H1 (cell line): Measurements from ENCODE around the gene CFAP92. TPM values are rescaled to one million over a fixed set of nuclear protein-coding genes. Genes with fewer than 3 reads are reported as not detected.
A peak's percentile ranks its signal among the peaks of the same experiment; 100 is the strongest.

Experiments used
- CTCF ChIA-PET: fragments of 300-600 bp; sonication (Branson Sonifier 250); formaldehyde crosslinking; loops from one replicate; lab custom pipeline; 2021; ENCODE audit not compliant: partially characterized antibody; lab: Charles Lee
- POLR2A ChIA-PET: fragments of 300-600 bp; sonication (Branson Sonifier 250); formaldehyde crosslinking; loops from one replicate; lab custom pipeline; 2021; ENCODE audit warnings: inconsistent platforms; ENCODE audit not compliant: partially characterized antibody; lab: Charles Lee
- DNase-seq, 2 experiments: peaks; one replicate each; pipeline versions ENCODE4 v3.0.0 to v3.0.0-alpha.2; 2010 to 2022; ENCODE audit warnings: low spot score in 2 of 2, low read depth in 1 of 2, mixed read lengths in 1 of 2
- FAIRE-seq: peaks from 2 replicates; lab custom pipeline; 2011; peaks lifted over from hg19 to GRCh38; lab: Jason Lieb, UNC
- H2AFZ ChIP-seq: 2 replicates; pipeline ENCODE4 v1.8.1; 2012; ENCODE audit warnings: low read length, inconsistent platforms
- H2AK5ac ChIP-seq: 2 replicates; pipeline ENCODE4 v1.6.1; 2013; ENCODE audit warnings: low read depth, low read length
- H2BK120ac ChIP-seq: replicated peaks from 2 replicates; pipeline ENCODE3; 2013; ENCODE audit warnings: low read depth, low read length, inconsistent platforms
- H2BK12ac ChIP-seq: 2 replicates; pipeline ENCODE4 v1.6.1; 2013; ENCODE audit warnings: low read depth, low read length
- H2BK15ac ChIP-seq: 2 replicates; pipeline ENCODE4 v1.6.1; 2013; ENCODE audit warnings: low read length
- H2BK20ac ChIP-seq: 2 replicates; pipeline ENCODE4 v1.6.1; 2013; ENCODE audit warnings: low read length
- H2BK5ac ChIP-seq: 2 replicates; pipeline ENCODE4 v1.6.1; 2013; ENCODE audit warnings: low read depth, low read length
- H3K14ac ChIP-seq: 2 replicates; pipeline ENCODE4 v1.6.1; 2013; ENCODE audit warnings: inconsistent platforms; ENCODE audit not compliant: insufficient read length
- H3K18ac ChIP-seq: 2 replicates; pipeline ENCODE4 v1.6.1; 2013; ENCODE audit warnings: low read length; ENCODE audit errors: extremely low read depth
- H3K23ac ChIP-seq: 2 replicates; pipeline ENCODE4 v1.6.1; 2013; ENCODE audit warnings: inconsistent platforms; ENCODE audit not compliant: insufficient read length
- H3K23me2 ChIP-seq: 2 replicates; pipeline ENCODE4 v1.6.1; 2013; ENCODE audit warnings: low read depth, low read length
- H3K27ac ChIP-seq: 2 replicates; pipeline ENCODE4 v1.6.1; 2011; ENCODE audit warnings: low read depth, low read length, inconsistent platforms
- H3K27me3 ChIP-seq, 4 experiments: replicated peaks in 1 of 4; 1 replicate in 1 of 4; 2 replicates in 3 of 4; pipeline versions ENCODE4 v1.6.1 to v1.8.1; 2011 to 2013; ENCODE audit warnings: low read length in 3 of 4, mild to moderate bottlenecking in 3 of 4, inconsistent platforms in 2 of 4, mixed read lengths in 2 of 4, moderate library complexity in 1 of 4; ENCODE audit not compliant: control insufficient read depth in 3 of 4, insufficient read depth in 3 of 4; ENCODE audit errors: extremely low read depth in 1 of 4
- H3K36me3 ChIP-seq, 4 experiments: 2 replicates each; pipeline versions ENCODE4 v1.6.1 to v1.8.1; 2011 to 2013; ENCODE audit warnings: mild to moderate bottlenecking in 4 of 4, low read length in 3 of 4, moderate library complexity in 2 of 4, control low read depth in 1 of 4, inconsistent platforms in 1 of 4; ENCODE audit not compliant: insufficient read depth in 4 of 4, control insufficient read depth in 2 of 4
- H3K4ac ChIP-seq: replicated peaks from 2 replicates; pipeline ENCODE3; 2013; ENCODE audit warnings: low read length, low read depth, mixed read lengths, inconsistent platforms; ENCODE audit not compliant: insufficient read length
- H3K4me1 ChIP-seq, 4 experiments: replicated peaks in 1 of 4; 1 replicate in 1 of 4; 2 replicates in 3 of 4; pipeline versions ENCODE4 v1.6.1 to v1.8.1; 2011 to 2013; ENCODE audit warnings: low read length in 3 of 4, inconsistent platforms in 2 of 4, mixed read lengths in 1 of 4; ENCODE audit not compliant: insufficient read depth in 4 of 4, control insufficient read depth in 3 of 4
- H3K4me2 ChIP-seq, 2 experiments: 2 replicates each; pipeline versions ENCODE4 v1.6.1 to v1.8.1; 2011 to 2013; ENCODE audit warnings: low read depth in 2 of 2, low read length in 2 of 2, control low read depth in 1 of 2, inconsistent platforms in 1 of 2, mild to moderate bottlenecking in 1 of 2; ENCODE audit not compliant: insufficient read depth in 1 of 2
- H3K4me3 ChIP-seq, 4 experiments: fragments of 200-600, 300-600 bp in 1 of 4; sonication (generic), shearing (Covaris generic), sonication (Bioruptor Twin) in 1 of 4; 2 replicates each; pipeline versions ENCODE4 v1.5.1 to v1.8.1; 2011 to 2016; ENCODE audit warnings: low read length in 4 of 4, low read depth in 3 of 4, control low read depth in 2 of 4, inconsistent platforms in 2 of 4, mild to moderate bottlenecking in 2 of 4, mixed read lengths in 1 of 4, moderate library complexity in 1 of 4; ENCODE audit not compliant: insufficient read depth in 2 of 4; ENCODE audit errors: extremely low read depth in 1 of 4
- H3K56ac ChIP-seq: replicated peaks from 2 replicates; pipeline ENCODE3; 2013; ENCODE audit warnings: low read depth, mild to moderate bottlenecking, mixed read lengths, low read length, inconsistent platforms; ENCODE audit not compliant: insufficient read length
- H3K79me1 ChIP-seq: 2 replicates; pipeline ENCODE4 v1.6.1; 2013; ENCODE audit warnings: low read depth, low read length, control low read depth
- H3K79me2 ChIP-seq, 2 experiments: 2 replicates each; pipeline versions ENCODE4 v1.6.1 to v1.8.1; 2012 to 2013; ENCODE audit warnings: low read length in 2 of 2, mild to moderate bottlenecking in 2 of 2, inconsistent platforms in 1 of 2; ENCODE audit not compliant: insufficient read depth in 2 of 2, control insufficient read depth in 1 of 2
- H3K9ac ChIP-seq, 4 experiments: replicated peaks in 1 of 4; 1 replicate in 1 of 4; 2 replicates in 3 of 4; pipeline versions ENCODE4 v1.6.1 to v1.8.1; 2011 to 2013; ENCODE audit warnings: low read depth in 3 of 4, low read length in 3 of 4, control low read depth in 2 of 4, mild to moderate bottlenecking in 2 of 4, moderate library complexity in 2 of 4, inconsistent platforms in 1 of 4; ENCODE audit errors: extremely low read depth in 1 of 4
- H3K9me3 ChIP-seq, 2 experiments: 2 replicates each; pipeline versions ENCODE4 v1.6.1 to v1.8.1; 2012 to 2013; ENCODE audit warnings: mild to moderate bottlenecking in 2 of 2, moderate library complexity in 2 of 2, control low read depth in 1 of 2, inconsistent platforms in 1 of 2, low read depth in 1 of 2, low read length in 1 of 2, mixed read lengths in 1 of 2; ENCODE audit not compliant: insufficient read depth in 2 of 2
- H4K20me1 ChIP-seq, 2 experiments: replicated peaks in 1 of 2; 2 replicates each; pipeline versions ENCODE3 to v1.8.1; 2011 to 2013; ENCODE audit warnings: inconsistent platforms in 2 of 2, low read length in 2 of 2, mild to moderate bottlenecking in 1 of 2; ENCODE audit not compliant: insufficient read depth in 2 of 2, control insufficient read depth in 1 of 2
- H4K5ac ChIP-seq: 2 replicates; pipeline ENCODE4 v1.6.1; 2013; ENCODE audit warnings: low read length, low read depth, mixed read lengths, inconsistent platforms; ENCODE audit not compliant: insufficient read length
- H4K8ac ChIP-seq: 2 replicates; pipeline ENCODE4 v1.8.0; 2013; ENCODE audit warnings: mild to moderate bottlenecking, moderate library complexity, low read length, inconsistent platforms; ENCODE audit not compliant: insufficient read depth; ENCODE audit errors: extremely low read depth
- H4K91ac ChIP-seq: replicated peaks from 2 replicates; pipeline ENCODE3; 2013; ENCODE audit warnings: low read length, mixed read lengths, inconsistent platforms; ENCODE audit not compliant: insufficient read length
- BACH1 ChIP-seq: IDR thresholded peaks from 2 replicates; pipeline ENCODE4 v1.6.1; 2012; ENCODE audit warnings: low read length, improper control_type of control experiment
- CREB1 ChIP-seq: IDR thresholded peaks from 2 replicates; pipeline ENCODE4 v1.6.1; 2012; ENCODE audit warnings: inconsistent platforms
- CTBP2 ChIP-seq: IDR thresholded peaks from 2 replicates; pipeline ENCODE4 v1.7.0; 2011; ENCODE audit warnings: borderline replicate concordance, mild to moderate bottlenecking, moderate library complexity, mixed read lengths, low read length; ENCODE audit not compliant: insufficient read depth, insufficient read length
- HDAC6 ChIP-seq: IDR thresholded peaks from one replicate; pipeline ENCODE4 v1.7.1; 2012; ENCODE audit warnings: low read depth, mild to moderate bottlenecking, inconsistent platforms, low read length, moderate library complexity
- KDM1A ChIP-seq: fragments of 200-600, 300-600 bp; sonication (generic); IDR thresholded peaks from 2 replicates; pipeline ENCODE4 v1.7.1; 2016; ENCODE audit warnings: mild to moderate bottlenecking, low read length, borderline replicate concordance
- RBBP5 ChIP-seq: IDR thresholded peaks from 2 replicates; pipeline ENCODE4 v1.7.1; 2012; ENCODE audit warnings: low read depth, mild to moderate bottlenecking, inconsistent platforms, low read length, moderate library complexity, borderline replicate concordance
- RXRA ChIP-seq: IDR thresholded peaks from 2 replicates; pipeline ENCODE4 v1.6.1; 2011; ENCODE audit warnings: low read depth, mild to moderate bottlenecking, low read length, moderate library complexity; ENCODE audit not compliant: insufficient read depth
- SP1 ChIP-seq: IDR thresholded peaks from 2 replicates; pipeline ENCODE4 v1.6.1; 2011; ENCODE audit warnings: low read depth, low read length
- TBP ChIP-seq: IDR thresholded peaks from 2 replicates; pipeline ENCODE4 v1.6.1; 2011; ENCODE audit warnings: low read depth, low read length, improper control_type of control experiment
- YY1 ChIP-seq: IDR thresholded peaks from 2 replicates; pipeline ENCODE4 v1.6.1; 2011; ENCODE audit warnings: low read depth, mild to moderate bottlenecking, low read length
- ZNF274 ChIP-seq: IDR thresholded peaks from 2 replicates; pipeline ENCODE4 v1.7.0; 2012; ENCODE audit warnings: low read length, borderline replicate concordance; ENCODE audit errors: extremely low read depth
- WGBS, 2 experiments: shearing (Covaris generic) in 1 of 2; methylation state at CpG; one replicate each; pipeline versions ENCODE4 v1.1.6 to v1.1.7; 2013 to 2015; ENCODE audit warnings: low lambda C conversion rate in 2 of 2, mixed read lengths in 2 of 2, inconsistent platforms in 1 of 2, low coverage in 1 of 2, missing lambda C conversion rate in 1 of 2; ENCODE audit not compliant: insufficient replicate concordance in 2 of 2, insufficient coverage in 1 of 2, insufficient read length in 1 of 2; ENCODE audit errors: extremely low coverage in 1 of 2, missing lambda C conversion rate in 1 of 2; 5-methylcytosine and 5-hydroxymethylcytosine counted together
- polyA plus RNA-seq, 7 experiments: library from polyadenylated mRNA; depleted of rRNA in 3 of 7; stranded (reverse) in 5 of 7; unstranded in 2 of 7; fragments of >200 nt in 5 of 7; fragments of 200-250 nt in 2 of 7; gene quantifications; 1 replicate in 5 of 7; 2 replicates in 1 of 7; 4 replicates in 1 of 7; pipeline versions ENCODE4 v1.2.1 to v1.2.3, GENCODE V29; 2011 to 2013; ENCODE audit warnings: missing spikeins in 2 of 7, mixed read lengths in 2 of 7
- total RNA-seq: library from RNA; stranded (reverse); fragmentation: NEBNext Ultra II Directional; extraction: Animal tissue kit (Norgen Biotek cat#: 25700); gene quantifications from 2 replicates; pipeline ENCODE4 v1.2.1, GENCODE V29; 2021
- TF ChIP-seq, protein P1 (sequence below): IDR thresholded peaks from 2 replicates; pipeline ENCODE4 v1.6.1; 2012; ENCODE audit warnings: inconsistent platforms

Gene CFAP92
- total and polyA plus RNA-seq, 2 of the 8 experiments (the other 6 are each of a cell fraction or from before 2014, with no cell fraction given): 0.77 to 2.0 TPM

DNA sequence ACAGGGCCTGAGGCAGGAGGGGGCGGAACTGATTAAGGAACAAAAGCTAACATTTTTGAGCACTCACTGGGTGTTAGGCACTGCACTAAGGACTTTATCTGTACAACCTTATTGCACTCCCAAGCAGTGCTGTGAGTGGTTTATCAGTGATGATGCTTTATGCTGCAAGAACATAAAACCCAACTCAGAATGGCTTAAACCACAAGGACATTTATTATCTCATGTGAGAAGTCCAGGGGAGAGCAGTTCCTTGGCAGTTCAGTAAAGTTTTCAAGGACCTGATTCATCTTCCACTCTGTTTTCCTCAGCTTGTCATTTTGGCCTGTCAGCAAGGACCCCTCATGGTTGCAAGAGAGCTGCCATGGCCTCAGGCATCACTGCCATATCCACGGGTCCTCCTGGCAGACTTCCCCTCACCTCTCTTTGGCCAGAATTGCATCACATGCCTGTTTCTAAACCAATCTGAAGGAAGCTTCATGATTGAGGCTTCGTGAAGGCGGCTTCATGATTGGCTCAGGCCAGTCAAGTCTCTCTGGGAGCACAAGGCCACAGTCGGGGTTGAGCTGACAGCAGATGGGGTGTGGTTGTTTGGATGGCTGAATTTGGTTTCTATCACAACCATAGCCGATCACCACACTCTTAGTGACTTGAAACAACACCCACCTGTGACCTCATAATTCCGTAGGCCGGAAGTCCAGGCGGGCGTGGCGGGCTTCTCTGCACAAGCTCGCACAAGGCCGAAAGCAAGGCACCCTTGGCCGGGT is 23.0 kb upstream of the CFAP92 start:
- Histone ChIP-seq H3K36me3 (no peaks in the 10 kb centered on the region), H4K20me1 (no peaks in the 10 kb centered on the region), H3K23ac (no peak overlapping the region), H2BK5ac (no peak overlapping the region), H3K79me1 (no peaks in the 10 kb centered on the region), H2BK12ac (no peak overlapping the region), H4K91ac (no peak overlapping the region), H3K4ac (no peak overlapping the region), H3K27ac (no peak overlapping the region), H2AFZ (no peak overlapping the region), H3K9ac (no peak overlapping the region), H2BK15ac (no peak overlapping the region), H2AK5ac (0 out of 2 replicates have a peak overlapping the region, but pooled peaks have one; percentile 9), H3K56ac (no peak overlapping the region), H2BK20ac (no peak overlapping the region), H2BK120ac (no peak overlapping the region), H3K4me1 (peaks cover 0 to 7% (median 1%) of the 10 kb centered on the region in 4 experiments; a peak in 2 of 7 replicates), H3K79me2 (no peaks in the 10 kb centered on the region), H3K27me3 (peaks cover 0 to 4% (median 0%) of the 10 kb centered on the region in 4 experiments; a peak in 1 of 7 replicates), H3K18ac (no peak overlapping the region), H3K23me2 (no peaks in the 10 kb centered on the region), H3K4me3 (no peak overlapping the region), H3K9me3 (no peaks in the 10 kb centered on the region), H3K14ac (no peak overlapping the region), H3K4me2 (no peak overlapping the region), H4K8ac (no peak overlapping the region), H4K5ac (no peak overlapping the region)
- DNase-seq (no peak), FAIRE-seq (no peak)
- POLR2A ChIA-PET: interaction anchor here (1.0 kb wide), 1 partner anchor 9 kb away, joined by 4 read pairs; no protein-coding TSS in a partner anchor
- 91% methylated on average over 13 of the region's 14 CpGs; no CpG with 5 or more reads in 1 of the 2 experiments for WGBS, 2 experiments
- CTCF ChIA-PET: interaction anchor here (0.8 to 3.5 kb wide), 15 partner anchors 10 to 228 kb away, joined by 3 to 25 read pairs (median 4); partner anchors contain the start of genes EFCC1 and GP9
- no peak for TF ChIP-seq HDAC6
- TF ChIP-seq ZNF274: no peak
- TF ChIP-seq SP1: no peak
- TF ChIP-seq CTBP2: no peak
- TF ChIP-seq, protein P1, sequence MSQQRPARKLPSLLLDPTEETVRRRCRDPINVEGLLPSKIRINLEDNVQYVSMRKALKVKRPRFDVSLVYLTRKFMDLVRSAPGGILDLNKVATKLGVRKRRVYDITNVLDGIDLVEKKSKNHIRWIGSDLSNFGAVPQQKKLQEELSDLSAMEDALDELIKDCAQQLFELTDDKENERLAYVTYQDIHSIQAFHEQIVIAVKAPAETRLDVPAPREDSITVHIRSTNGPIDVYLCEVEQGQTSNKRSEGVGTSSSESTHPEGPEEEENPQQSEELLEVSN: no peak
- no peak for TF ChIP-seq YY1
- TF ChIP-seq RBBP5: no peak
- TF ChIP-seq CREB1: no peak
- TF ChIP-seq TBP: no peak
- TF ChIP-seq KDM1A: no peak
- TF ChIP-seq RXRA: no peak
- TF ChIP-seq BACH1: no peak
